H1 (cell line): Measurements from ENCODE around the gene GNS. TPM values are rescaled to one million over a fixed set of nuclear protein-coding genes. Genes with fewer than 3 reads are reported as not detected.
A peak's percentile ranks its signal among the peaks of the same experiment; 100 is the strongest.

Experiments
- ASH2L ChIP-seq: fragments of 200-600, 300-600 bp; sonication (generic); IDR thresholded peaks from one replicate; pipeline ENCODE4 v1.7.1; 2017; ENCODE audit warnings: low read length
- CHD2 ChIP-seq: IDR thresholded peaks from 2 replicates; pipeline ENCODE4 v1.6.1; 2012; ENCODE audit warnings: low read length, improper control_type of control experiment
- EP300 ChIP-seq, 2 experiments: IDR thresholded peaks; 1 replicate in 1 of 2; 2 replicates in 1 of 2; pipeline ENCODE4 v1.6.1; 2011 to 2012; ENCODE audit warnings: low read depth in 2 of 2, low read length in 2 of 2, mild to moderate bottlenecking in 2 of 2, borderline replicate concordance in 1 of 2, inconsistent platforms in 1 of 2, moderate library complexity in 1 of 2
- FOSL1 ChIP-seq: IDR thresholded peaks from 2 replicates; pipeline ENCODE4 v1.6.1; 2011; ENCODE audit warnings: mild to moderate bottlenecking, low read depth, low read length, moderate library complexity; ENCODE audit not compliant: insufficient read depth
- GABPA ChIP-seq: IDR thresholded peaks from 2 replicates; pipeline ENCODE4 v1.6.1; 2011; ENCODE audit warnings: mild to moderate bottlenecking, low read length, moderate library complexity, borderline replicate concordance; ENCODE audit not compliant: insufficient read depth
- JUND ChIP-seq: IDR thresholded peaks from 2 replicates; pipeline ENCODE4 v1.6.1; 2011; ENCODE audit warnings: mild to moderate bottlenecking, improper control_type of control experiment, low read length
- KDM4A ChIP-seq: IDR thresholded peaks from one replicate; pipeline ENCODE4 v1.7.1; 2012; ENCODE audit warnings: low read depth, mild to moderate bottlenecking, moderate library complexity, low read length, inconsistent platforms; ENCODE audit not compliant: severe bottlenecking
- MAFK ChIP-seq: IDR thresholded peaks from 2 replicates; pipeline ENCODE4 v1.6.1; 2012; ENCODE audit warnings: low read depth, mild to moderate bottlenecking, improper control_type of control experiment, low read length
- NRF1 ChIP-seq: IDR thresholded peaks from 2 replicates; pipeline ENCODE4 v1.6.1; 2011; ENCODE audit warnings: mild to moderate bottlenecking, low read depth, low read length, improper control_type of control experiment
- POLR2AphosphoS5 ChIP-seq: IDR thresholded peaks from 2 replicates; pipeline ENCODE4 v1.6.1; 2011; ENCODE audit warnings: low read depth, low read length
- RAD21 ChIP-seq, 2 experiments: IDR thresholded peaks in 1 of 2; conservative IDR thresholded peaks in 1 of 2; 2 replicates each; pipeline ENCODE4 v1.6.1; 2011; ENCODE audit warnings: low read depth in 2 of 2, low read length in 2 of 2, improper control_type of control experiment in 1 of 2, inconsistent platforms in 1 of 2, mild to moderate bottlenecking in 1 of 2, moderate library complexity in 1 of 2
- RFX5 ChIP-seq: IDR thresholded peaks from 2 replicates; pipeline ENCODE4 v1.6.1; 2011; ENCODE audit warnings: low read depth, low read length, improper control_type of control experiment, borderline replicate concordance
- SIN3A ChIP-seq, 2 experiments: IDR thresholded peaks in 1 of 2; conservative IDR thresholded peaks in 1 of 2; 2 replicates each; pipeline ENCODE4 v1.6.1; 2011 to 2012; ENCODE audit warnings: low read length in 2 of 2, improper control_type of control experiment in 1 of 2, low read depth in 1 of 2, mild to moderate bottlenecking in 1 of 2
- polyA plus RNA-seq, 7 experiments: library from polyadenylated mRNA; depleted of rRNA in 3 of 7; stranded (reverse) in 5 of 7; unstranded in 2 of 7; fragments of >200 nt in 5 of 7; fragments of 200-250 nt in 2 of 7; gene quantifications; 1 replicate in 5 of 7; 2 replicates in 1 of 7; 4 replicates in 1 of 7; pipeline versions ENCODE4 v1.2.1 to v1.2.3, GENCODE V29; 2011 to 2013; ENCODE audit warnings: missing spikeins in 2 of 7, mixed read lengths in 2 of 7
- total RNA-seq: library from RNA; stranded (reverse); fragmentation: NEBNext Ultra II Directional; extraction: Animal tissue kit (Norgen Biotek cat#: 25700); gene quantifications from 2 replicates; pipeline ENCODE4 v1.2.1, GENCODE V29; 2021

GNS gene
- total and polyA plus RNA-seq, 2 of the 8 experiments (the other 6 are each of a cell fraction or from before 2014, with no cell fraction given), result 16.0 to 28.5 TPM

GRCh38 chr12:64691795-64692583, 67.2 kb downstream of the GNS start (continued):
- TF ChIP-seq RAD21 (IDR thresholded peaks at IDR 0.05 in 1 of 2, conservative IDR thresholded peaks at IDR 0.05 in 1 of 2; ENCODE audit: low read depth in 2 of 2, low read length in 2 of 2) (no peak), SIN3A (conservative IDR thresholded peaks at IDR 0.05 in 1 of 2, IDR thresholded peaks at IDR 0.05 in 1 of 2; ENCODE audit: low read depth in 1 of 2, low read length in 2 of 2) (peak; percentile 67 to 78; a peak in 1 of 4 replicates), POLR2AphosphoS5 (no peak), CHD2 (no peak), FOSL1 (no peak), JUND (peak; percentile 53; the same call in 1 of the 2 replicates), GABPA (no peak), MAFK (no peak), ASH2L (peak; percentile 18), KDM4A (no peak), NRF1 (no peak), EP300 (IDR thresholded peaks at IDR 0.05; ENCODE audit: borderline replicate concordance in 1 of 2, low read depth in 2 of 2, low read length in 2 of 2) (no peak), RFX5 (no peak)
